ENCODE data around the gene TMEM175. TPM values are rescaled to one million over a fixed set of nuclear protein-coding genes. Genes with fewer than 3 reads are reported as not detected.

TMEM175 gene
- total RNA-seq, 1 donor from 2014 or later = 30.6 TPM

DNA sequence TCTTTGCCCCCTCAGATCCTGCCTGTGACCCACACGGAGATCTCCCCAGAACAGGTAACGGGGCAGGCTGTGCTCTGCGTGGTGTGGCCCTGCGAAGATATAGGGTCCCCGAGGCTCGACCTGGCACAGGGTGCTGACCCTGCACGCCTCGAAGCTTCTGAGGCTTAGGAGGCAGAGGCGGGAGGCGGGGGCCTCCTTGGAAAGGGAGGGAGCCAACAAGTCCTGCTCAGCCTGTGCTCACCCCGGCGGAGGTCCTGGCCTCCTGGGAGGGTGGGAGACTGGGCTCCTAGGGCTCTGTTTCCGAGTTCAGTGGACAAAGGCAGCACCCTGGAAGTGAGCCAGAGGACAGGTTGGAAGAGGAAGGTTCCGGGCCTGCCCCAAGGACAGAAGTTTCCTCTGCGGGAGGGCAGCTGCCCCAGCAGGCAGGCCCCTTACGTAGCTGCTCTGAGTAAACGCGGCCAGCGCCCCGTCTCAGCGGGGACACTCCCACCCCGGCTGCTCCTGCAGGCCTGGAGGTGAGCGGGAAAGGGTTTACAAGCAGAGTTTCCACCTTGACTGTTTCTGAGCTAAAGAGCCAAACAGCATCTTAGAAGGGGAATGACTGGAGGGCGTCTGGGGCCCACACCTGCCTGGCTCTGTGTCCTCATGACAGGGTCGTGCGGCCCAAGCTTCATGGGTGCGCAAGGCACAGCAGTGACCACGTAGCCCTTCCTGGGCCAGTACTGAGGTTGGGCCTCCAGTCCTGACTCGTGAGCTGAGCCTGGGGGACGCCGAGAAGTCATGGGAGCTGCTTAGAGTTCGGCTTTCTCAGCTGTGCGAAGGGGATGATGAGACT, 16.1 kb downstream of the TMEM175 start:
- no peaks in the 10 kb centered on the region for H3K9me3 Mint-ChIP-seq (ENCODE audit: low read depth)
- no peaks in the 10 kb centered on the region for H3K36me3 Mint-ChIP-seq (ENCODE audit: insufficient read depth)
- H3K4me3 Mint-ChIP-seq (ENCODE audit: low read depth) = no peak overlapping the region
- peaks cover 11% of the 10 kb centered on the region for H3K4me1 Mint-ChIP-seq (ENCODE audit: low read depth)
- no peak overlapping the region for H3K27ac Mint-ChIP-seq
- H3K27me3 Mint-ChIP-seq = peaks cover 4% of the 10 kb centered on the region
- TF ChIP-seq, protein P1, sequence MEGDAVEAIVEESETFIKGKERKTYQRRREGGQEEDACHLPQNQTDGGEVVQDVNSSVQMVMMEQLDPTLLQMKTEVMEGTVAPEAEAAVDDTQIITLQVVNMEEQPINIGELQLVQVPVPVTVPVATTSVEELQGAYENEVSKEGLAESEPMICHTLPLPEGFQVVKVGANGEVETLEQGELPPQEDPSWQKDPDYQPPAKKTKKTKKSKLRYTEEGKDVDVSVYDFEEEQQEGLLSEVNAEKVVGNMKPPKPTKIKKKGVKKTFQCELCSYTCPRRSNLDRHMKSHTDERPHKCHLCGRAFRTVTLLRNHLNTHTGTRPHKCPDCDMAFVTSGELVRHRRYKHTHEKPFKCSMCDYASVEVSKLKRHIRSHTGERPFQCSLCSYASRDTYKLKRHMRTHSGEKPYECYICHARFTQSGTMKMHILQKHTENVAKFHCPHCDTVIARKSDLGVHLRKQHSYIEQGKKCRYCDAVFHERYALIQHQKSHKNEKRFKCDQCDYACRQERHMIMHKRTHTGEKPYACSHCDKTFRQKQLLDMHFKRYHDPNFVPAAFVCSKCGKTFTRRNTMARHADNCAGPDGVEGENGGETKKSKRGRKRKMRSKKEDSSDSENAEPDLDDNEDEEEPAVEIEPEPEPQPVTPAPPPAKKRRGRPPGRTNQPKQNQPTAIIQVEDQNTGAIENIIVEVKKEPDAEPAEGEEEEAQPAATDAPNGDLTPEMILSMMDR (IDR thresholded peaks at IDR 0.05; ENCODE audit: unreplicated experiment) = no peak
- DNase-seq (ENCODE audit: low spot score, unreplicated experiment) = peak; percentile 9

DNA sequence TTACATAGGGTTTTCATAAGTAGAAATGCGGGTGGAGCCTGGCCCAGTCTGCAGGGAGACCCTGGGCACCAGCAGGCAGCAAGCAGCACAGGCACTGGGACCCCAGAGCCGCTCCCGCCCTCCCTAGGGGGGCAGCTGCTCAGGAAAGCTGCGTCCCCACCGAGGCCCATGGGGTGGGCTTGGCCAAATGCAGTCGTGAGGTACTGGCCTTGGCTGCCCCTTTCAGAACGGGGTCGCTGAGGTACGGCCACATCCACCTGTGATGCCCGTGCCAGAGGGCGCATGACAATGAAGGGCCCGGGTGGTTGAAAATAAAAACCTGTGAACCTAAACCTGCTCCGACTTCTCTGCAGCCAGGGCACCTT, 16.7 kb downstream of the TMEM175 start:
- no peaks in the 10 kb centered on the region for H3K36me3 Mint-ChIP-seq (ENCODE audit: insufficient read depth)
- no peaks in the 10 kb centered on the region for H3K9me3 Mint-ChIP-seq (ENCODE audit: low read depth)
- H3K27me3 Mint-ChIP-seq = peaks cover 4% of the 10 kb centered on the region
- no peak overlapping the region for H3K27ac Mint-ChIP-seq
- no peak overlapping the region for H3K4me3 Mint-ChIP-seq (ENCODE audit: low read depth)
- TF ChIP-seq, protein P1 (IDR thresholded peaks at IDR 0.05; ENCODE audit: unreplicated experiment) = no peak
- DNase-seq (ENCODE audit: low spot score, unreplicated experiment) = no peak
- peaks cover 11% of the 10 kb centered on the region for H3K4me1 Mint-ChIP-seq (ENCODE audit: low read depth)

DNA sequence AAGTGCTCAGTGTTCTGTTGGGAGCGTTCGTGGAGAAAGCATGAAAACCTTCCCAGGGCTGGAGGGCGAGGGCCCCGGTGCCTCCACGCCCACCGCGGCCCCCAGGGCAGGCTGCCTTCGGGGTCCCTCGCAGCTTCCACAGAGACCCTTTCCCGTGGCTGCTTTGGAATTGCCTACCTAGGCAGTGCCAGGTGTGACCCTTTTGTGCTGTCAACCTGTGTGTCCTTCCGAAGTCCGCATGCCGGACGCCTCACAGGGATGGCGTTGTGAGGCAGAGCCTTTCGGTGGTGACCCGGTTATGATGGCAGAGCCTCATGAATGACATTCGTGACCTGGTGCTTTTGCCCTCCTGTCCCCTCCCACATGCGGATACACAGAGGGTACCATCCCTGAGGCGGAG, 17.4 kb downstream of the TMEM175 start:
- Mint-ChIP-seq H3K27me3 (peaks cover 4% of the 10 kb centered on the region), H3K27ac (no peak overlapping the region), H3K36me3 (ENCODE audit: insufficient read depth) (no peaks in the 10 kb centered on the region), H3K4me1 (ENCODE audit: low read depth) (peaks cover 11% of the 10 kb centered on the region), H3K4me3 (ENCODE audit: low read depth) (no peak overlapping the region), H3K9me3 (ENCODE audit: low read depth) (no peaks in the 10 kb centered on the region)
- DNase-seq (ENCODE audit: low spot score, unreplicated experiment) = no peak
- TF ChIP-seq, protein P1 (IDR thresholded peaks at IDR 0.05; ENCODE audit: unreplicated experiment) = no peak

DNA sequence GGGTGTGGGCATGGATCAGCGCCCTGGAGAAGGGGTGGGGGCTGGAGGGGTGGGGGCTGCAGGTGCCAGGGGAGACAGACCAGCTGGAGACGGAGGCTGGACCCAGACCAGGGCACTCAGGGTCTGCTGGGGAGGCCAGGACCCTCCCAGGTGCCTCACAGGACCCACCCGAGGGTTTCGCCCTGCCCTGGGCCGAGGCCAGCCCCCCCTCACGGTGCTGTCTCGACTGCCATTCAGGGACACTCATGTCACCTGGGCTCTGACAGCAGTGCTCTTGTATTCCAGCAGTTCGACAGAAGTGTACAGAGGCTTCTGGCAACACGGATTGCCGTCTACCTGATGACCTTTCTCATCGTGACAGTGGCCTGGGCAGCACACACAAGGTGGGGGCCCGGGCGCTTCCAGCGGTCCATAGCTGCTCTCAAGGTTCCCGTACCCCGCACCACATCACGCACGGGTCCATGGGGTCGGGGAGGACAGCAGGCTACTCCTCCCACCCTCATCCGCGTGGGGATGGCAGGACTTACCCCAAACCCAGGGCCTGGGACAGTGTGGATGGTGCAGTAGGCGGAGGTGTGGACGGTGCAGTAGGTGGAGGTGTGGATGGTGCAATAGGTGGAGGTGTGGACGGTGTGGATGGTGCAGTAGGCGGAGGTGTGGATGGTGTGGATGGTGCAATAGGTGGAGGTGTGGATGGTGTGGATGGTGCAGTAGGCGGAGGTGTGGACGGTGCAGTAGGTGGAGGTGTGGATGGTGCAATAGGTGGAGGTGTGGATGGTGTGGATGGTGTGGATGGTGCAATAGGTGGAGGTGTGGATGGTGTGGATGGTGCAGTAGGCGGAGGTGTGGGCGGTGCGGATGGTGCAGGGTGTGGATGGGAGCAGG, 18.1 kb downstream of the TMEM175 start:
- peaks cover under 1% of the 10 kb centered on the region for H3K27me3 Mint-ChIP-seq
- no peak overlapping the region for H3K27ac Mint-ChIP-seq

DNA sequence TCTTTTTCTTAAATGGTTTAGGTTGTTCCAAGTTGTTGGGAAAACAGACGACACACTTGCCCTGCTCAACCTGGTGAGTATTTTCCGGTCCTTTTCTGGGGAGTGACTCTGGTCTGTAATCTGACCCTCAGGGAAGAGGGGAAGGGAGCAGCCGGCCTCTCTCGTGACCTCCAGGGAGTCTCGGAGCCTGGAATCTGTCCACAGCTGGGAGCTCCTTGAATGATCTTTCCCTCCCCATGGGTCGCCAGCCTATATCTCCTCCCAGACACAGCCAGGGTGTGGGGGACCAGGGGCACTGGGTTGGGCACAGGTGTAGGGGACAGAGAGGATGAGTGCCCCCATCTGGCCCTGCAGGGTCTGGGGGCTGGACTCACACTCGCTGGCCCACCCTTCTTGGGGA, 18.9 kb downstream of the TMEM175 start:
- TF ChIP-seq, protein P1 (IDR thresholded peaks at IDR 0.05; ENCODE audit: unreplicated experiment) = no peak
- Mint-ChIP-seq H3K9me3 (ENCODE audit: low read depth) (no peaks in the 10 kb centered on the region), H3K36me3 (ENCODE audit: insufficient read depth) (no peaks in the 10 kb centered on the region), H3K4me1 (ENCODE audit: low read depth) (no peaks in the 10 kb centered on the region), H3K4me3 (ENCODE audit: low read depth) (no peak overlapping the region), H3K27me3 (no peaks in the 10 kb centered on the region), H3K27ac (no peak overlapping the region)
- no peak for DNase-seq (ENCODE audit: low spot score, unreplicated experiment)

More for the DNA sequence above, 18.1 kb downstream of the TMEM175 start:
- TF ChIP-seq, protein P1 (IDR thresholded peaks at IDR 0.05; ENCODE audit: unreplicated experiment) = no peak
- H3K4me3 Mint-ChIP-seq (ENCODE audit: low read depth) = no peak overlapping the region
- DNase-seq (ENCODE audit: low spot score, unreplicated experiment) = no peak
- H3K36me3 Mint-ChIP-seq (ENCODE audit: insufficient read depth) = no peaks in the 10 kb centered on the region
- no peaks in the 10 kb centered on the region for H3K9me3 Mint-ChIP-seq (ENCODE audit: low read depth)
- peaks cover 8% of the 10 kb centered on the region for H3K4me1 Mint-ChIP-seq (ENCODE audit: low read depth)

Measured in progenitor cell of endocrine pancreas (in vitro differentiated cells).